ENCODE measurements around the gene CHP1. TPM values are rescaled to one million over a fixed set of nuclear protein-coding genes. Genes with fewer than 3 reads are reported as not detected.

CHP1 gene
- total RNA-seq, 1 experiment from 2014 or later, result 97.7 TPM

GRCh38 chr15:41258750-41259471, 27.8 kb downstream of the CHP1 start:
- H3K4me2 ChIP-seq (ENCODE audit: insufficient read depth, insufficient read length, low read length), result no peak overlapping the region
- H3K79me1 ChIP-seq (ENCODE audit: insufficient read depth, low read depth, low read length, poor library complexity, severe bottlenecking), result no peaks in the 10 kb centered on the region
- H3K79me2 ChIP-seq (ENCODE audit: insufficient read depth, low read length), result no peaks in the 10 kb centered on the region
- no peaks in the 10 kb centered on the region for H3K27me3 ChIP-seq (ENCODE audit: insufficient read depth, low read length)
- H3K23ac ChIP-seq (ENCODE audit: insufficient read length, low read depth, low read length), result no peak overlapping the region
- Mint-ChIP-seq H3K27ac (0 out of 7 replicates have a peak overlapping the region, but pooled peaks of 1 of the 3 experiments have one; percentile 37), H3K9me3 (peaks cover 0 to 3% of the 10 kb centered on the region in 2 experiments; a peak in 1 of 5 replicates), H3K27me3 (ENCODE audit: low read depth) (no peaks in the 10 kb centered on the region), H3K36me3 (ENCODE audit: insufficient read depth in 1 of 3, low read depth in 3 of 3) (peaks cover 8 to 28% (median 25%) of the 10 kb centered on the region in 3 experiments; a peak in 6 of 7 replicates), H3K4me3 (no peak overlapping the region), H3K4me1 (peaks cover 17% of the 10 kb centered on the region in 2 experiments)
- no peak overlapping the region for H4K91ac ChIP-seq (ENCODE audit: insufficient read length, low read depth, low read length)
- TF ChIP-seq, protein P1, sequence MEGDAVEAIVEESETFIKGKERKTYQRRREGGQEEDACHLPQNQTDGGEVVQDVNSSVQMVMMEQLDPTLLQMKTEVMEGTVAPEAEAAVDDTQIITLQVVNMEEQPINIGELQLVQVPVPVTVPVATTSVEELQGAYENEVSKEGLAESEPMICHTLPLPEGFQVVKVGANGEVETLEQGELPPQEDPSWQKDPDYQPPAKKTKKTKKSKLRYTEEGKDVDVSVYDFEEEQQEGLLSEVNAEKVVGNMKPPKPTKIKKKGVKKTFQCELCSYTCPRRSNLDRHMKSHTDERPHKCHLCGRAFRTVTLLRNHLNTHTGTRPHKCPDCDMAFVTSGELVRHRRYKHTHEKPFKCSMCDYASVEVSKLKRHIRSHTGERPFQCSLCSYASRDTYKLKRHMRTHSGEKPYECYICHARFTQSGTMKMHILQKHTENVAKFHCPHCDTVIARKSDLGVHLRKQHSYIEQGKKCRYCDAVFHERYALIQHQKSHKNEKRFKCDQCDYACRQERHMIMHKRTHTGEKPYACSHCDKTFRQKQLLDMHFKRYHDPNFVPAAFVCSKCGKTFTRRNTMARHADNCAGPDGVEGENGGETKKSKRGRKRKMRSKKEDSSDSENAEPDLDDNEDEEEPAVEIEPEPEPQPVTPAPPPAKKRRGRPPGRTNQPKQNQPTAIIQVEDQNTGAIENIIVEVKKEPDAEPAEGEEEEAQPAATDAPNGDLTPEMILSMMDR (conservative IDR thresholded peaks at IDR 0.05), result no peak
- H3K4ac ChIP-seq (ENCODE audit: low read depth, low read length), result no peak overlapping the region
- H2AFZ ChIP-seq (ENCODE audit: low read length), result no peak overlapping the region
- DNase-seq, result no peak
- WGBS (ENCODE audit: extremely low coverage, insufficient read length, low lambda C conversion rate), result no CpG with 5 or more reads among the region's 3 CpGs
- no peak overlapping the region for H3K27ac ChIP-seq (ENCODE audit: insufficient read length, low read depth, low read length)
- no peaks in the 10 kb centered on the region for H4K20me1 ChIP-seq (ENCODE audit: control insufficient read depth, insufficient read depth, insufficient read length)
- no peak overlapping the region for H2BK120ac ChIP-seq (ENCODE audit: low read depth, low read length, poor library complexity, severe bottlenecking)
- H3K9me3 ChIP-seq (ENCODE audit: control insufficient read depth, low read depth, low read length), result no peaks in the 10 kb centered on the region
- H4K8ac ChIP-seq (replicated peaks; ENCODE audit: insufficient read length, low read depth, low read length), result no peak overlapping the region
- H2BK15ac ChIP-seq (ENCODE audit: low read depth, low read length), result no peak overlapping the region
- no peak overlapping the region for H2BK12ac ChIP-seq (ENCODE audit: insufficient read length, low read depth, low read length)
- no peak overlapping the region for H3K14ac ChIP-seq (ENCODE audit: insufficient read depth, low read length)
- H2BK5ac ChIP-seq (ENCODE audit: insufficient read length, low read length), result no peak overlapping the region
- H4K5ac ChIP-seq (ENCODE audit: insufficient read length, low read depth, low read length), result no peak overlapping the region
- H2BK20ac ChIP-seq (ENCODE audit: low read depth, low read length, poor library complexity, severe bottlenecking), result no peak overlapping the region
- H2AK5ac ChIP-seq (ENCODE audit: insufficient read length, low read length), result no peak overlapping the region
- no peaks in the 10 kb centered on the region for H3K23me2 ChIP-seq (ENCODE audit: insufficient read length, low read depth, low read length, poor library complexity, severe bottlenecking)
- H3T11ph ChIP-seq (ENCODE audit: low read length), result no peak overlapping the region
- H3K9ac ChIP-seq (ENCODE audit: extremely low read depth, insufficient read length, low read length), result no peak overlapping the region
- no peak overlapping the region for H3K56ac ChIP-seq (ENCODE audit: insufficient read length, low read depth, low read length)
- no peak overlapping the region for H3K18ac ChIP-seq (ENCODE audit: insufficient read length, low read depth, low read length)
- H3K4me1 ChIP-seq (ENCODE audit: insufficient read depth, low read length), result peaks cover 3% of the 10 kb centered on the region; the same call in 1 of the 2 replicates
